RWPE1 (cell line): Measurements from ENCODE around the gene PLEKHF1.

Source experiments
- CTCF ChIA-PET: fragments of 350-600 bp; sonication (Branson Sonifier 250); formaldehyde crosslinking; extraction: SDS; loops from one replicate; lab custom pipeline; 2021; lab: Yijun Ruan, JAX
- POLR2A ChIA-PET: fragments of 400-600 bp; formaldehyde crosslinking; extraction: SDS; loops from one replicate; lab custom pipeline; 2020; ENCODE audit warnings: antibody characterized with exemption; ENCODE audit not compliant: low non-redundant PET; lab: Yijun Ruan, JAX
- DNase-seq: peaks from one replicate; pipeline ENCODE4 v3.0.0; 2012; ENCODE audit warnings: low spot score
- H3K27ac ChIP-seq: fragments of 450-650 bp; 2 replicates; pipeline ENCODE4 v1.5.1; 2017
- CTCF ChIP-seq: fragments of 450-650 bp; conservative IDR thresholded peaks from 2 replicates; pipeline ENCODE4 v1.5.1; 2017; ENCODE audit warnings: low read depth, mild to moderate bottlenecking

PLEKHF1 gene

GRCh38 chr19:29665215-29665825 lies at the start of gene PLEKHF1:
PLEKHF1 (plus strand) TSS chr19:29665461; CDS start chr19:29673840, 8,379 bp downstream.
- DNase-seq: peak; percentile 86
- POLR2A ChIA-PET: interaction anchor here (0.7 to 1.2 kb wide), 2 partner anchors 31 to 60 kb away, joined by 3 to 5 read pairs; partner anchors contain the start of gene POP4
- H3K27ac ChIP-seq: peak within 1 kb of the TSS; percentile 84
- CTCF ChIA-PET: interaction anchor here (0.7 to 2.0 kb wide), 5 partner anchors 11 to 178 kb away, joined by 3 to 7 read pairs (median 5); no protein-coding TSS in a partner anchor
- no peak for TF ChIP-seq CTCF

DNA sequence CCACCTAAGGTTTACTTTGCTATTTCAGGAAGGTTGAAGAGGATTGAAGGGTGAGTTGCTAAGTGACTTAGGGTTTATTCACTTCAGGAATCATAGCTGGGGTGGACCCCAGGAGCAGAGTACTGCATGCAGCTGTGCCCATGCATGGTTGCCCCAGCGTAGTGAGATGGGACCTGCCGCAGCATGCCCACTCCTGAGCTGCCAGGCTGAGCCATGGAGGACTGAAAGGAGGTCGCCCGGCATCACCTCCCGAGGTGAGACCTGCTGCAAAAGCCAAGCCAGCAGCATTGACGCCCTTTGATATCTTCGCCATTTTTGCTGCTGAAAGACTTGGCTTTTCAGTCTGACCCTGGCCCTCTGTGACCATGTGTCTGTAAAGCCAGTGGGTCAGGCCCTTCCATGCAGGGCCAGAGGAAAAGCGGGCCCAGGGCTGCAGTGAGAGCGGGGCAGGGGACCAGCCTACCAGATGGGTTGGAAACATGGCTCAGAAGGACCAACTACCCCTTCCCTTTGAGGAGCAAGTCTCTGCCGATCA lies 49.3 kb upstream of the PLEKHF1 start:
- ChIA-PET POLR2A (no interaction called here), CTCF (interaction anchor here (0.7 kb wide), 1 partner anchor 53 kb away, joined by 3 read pairs; no protein-coding TSS in a partner anchor)
- DNase-seq: no peak
- no peak overlapping the region; the same call in 1 of the 2 replicates for H3K27ac ChIP-seq
- TF ChIP-seq CTCF: no peak

DNA sequence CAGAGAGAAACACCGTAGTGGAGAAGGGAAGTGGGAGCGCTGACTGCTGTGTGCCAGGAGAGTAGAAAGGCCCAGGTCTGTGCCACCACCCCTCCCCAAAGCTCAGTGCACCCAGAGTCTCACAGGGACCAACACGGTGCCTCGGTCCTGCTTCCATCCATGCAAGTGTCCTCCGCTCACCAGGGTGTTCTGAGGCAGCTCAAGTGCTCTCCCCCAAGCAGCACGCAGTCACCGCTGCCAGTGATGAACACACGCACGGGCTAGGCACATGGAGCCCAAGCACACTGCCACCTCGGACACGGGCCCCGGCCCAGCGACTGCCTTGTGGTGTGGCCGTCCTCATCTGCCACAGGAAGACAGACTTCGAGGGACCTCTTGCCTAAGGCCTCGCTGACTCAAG lies 48.7 kb upstream of the PLEKHF1 start:
- no peak overlapping the region; the same call in 1 of the 2 replicates for H3K27ac ChIP-seq
- no peak for DNase-seq
- CTCF ChIA-PET: interaction anchor here (1.1 kb wide), 1 partner anchor 100 kb away, joined by 4 read pairs; no protein-coding TSS in a partner anchor
- no peak for TF ChIP-seq CTCF
- POLR2A ChIA-PET: no interaction called here

GRCh38 chr19:29617366-29618266 lies 47.6 kb upstream of the PLEKHF1 start:
- H3K27ac ChIP-seq: no peak overlapping the region
- POLR2A ChIA-PET: no interaction called here
- no peak for TF ChIP-seq CTCF
- DNase-seq: no peak
- CTCF ChIA-PET: interaction anchor here (1.1 kb wide), 1 partner anchor 99 kb away, joined by 4 read pairs; no protein-coding TSS in a partner anchor

DNA sequence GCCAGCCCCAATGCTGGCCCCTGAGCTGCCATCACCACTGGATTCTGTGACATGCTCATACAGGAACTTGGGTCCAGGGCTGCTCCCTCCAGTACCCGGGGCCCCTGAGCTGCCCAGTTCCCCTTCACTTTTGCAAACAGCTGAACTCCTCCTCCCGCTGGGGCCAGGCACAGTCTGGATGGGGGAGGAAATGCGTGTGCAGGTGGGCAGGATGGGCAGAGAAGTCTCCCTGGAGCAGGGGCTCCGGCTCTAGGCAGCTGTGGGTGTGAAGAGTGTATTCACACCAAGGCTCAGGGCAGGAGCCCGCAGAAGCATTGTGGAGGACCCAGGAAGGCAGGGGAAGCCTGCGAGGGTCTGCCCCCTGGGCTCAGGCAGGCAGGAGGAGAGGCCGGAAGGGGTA lies 46.8 kb upstream of the PLEKHF1 start:
- ChIA-PET POLR2A (no interaction called here), CTCF (no interaction called here)

More for the DNA sequence above, 46.8 kb upstream of the PLEKHF1 start:
- no peak for TF ChIP-seq CTCF
- H3K27ac ChIP-seq: no peak overlapping the region
- no peak for DNase-seq
